GM23248 (cell line): ENCODE results near the gene TRIP4.

Experiments used
- EZH2 ChIP-seq: fragments of 200-600 bp; sonication (generic); IDR thresholded peaks from 2 replicates; pipeline ENCODE4 v1.6.1; 2018; ENCODE audit warnings: antibody characterized with exemption, mild to moderate bottlenecking; ENCODE audit not compliant: insufficient read depth, poor library complexity, severe bottlenecking
- EZH2phosphoT487 ChIP-seq: fragments of 200-600 bp; sonication (generic); IDR thresholded peaks from 2 replicates; pipeline ENCODE4 v1.6.1; 2018; ENCODE audit warnings: antibody characterized with exemption, moderate library complexity, mild to moderate bottlenecking, low read depth; ENCODE audit not compliant: insufficient read depth

DNA sequence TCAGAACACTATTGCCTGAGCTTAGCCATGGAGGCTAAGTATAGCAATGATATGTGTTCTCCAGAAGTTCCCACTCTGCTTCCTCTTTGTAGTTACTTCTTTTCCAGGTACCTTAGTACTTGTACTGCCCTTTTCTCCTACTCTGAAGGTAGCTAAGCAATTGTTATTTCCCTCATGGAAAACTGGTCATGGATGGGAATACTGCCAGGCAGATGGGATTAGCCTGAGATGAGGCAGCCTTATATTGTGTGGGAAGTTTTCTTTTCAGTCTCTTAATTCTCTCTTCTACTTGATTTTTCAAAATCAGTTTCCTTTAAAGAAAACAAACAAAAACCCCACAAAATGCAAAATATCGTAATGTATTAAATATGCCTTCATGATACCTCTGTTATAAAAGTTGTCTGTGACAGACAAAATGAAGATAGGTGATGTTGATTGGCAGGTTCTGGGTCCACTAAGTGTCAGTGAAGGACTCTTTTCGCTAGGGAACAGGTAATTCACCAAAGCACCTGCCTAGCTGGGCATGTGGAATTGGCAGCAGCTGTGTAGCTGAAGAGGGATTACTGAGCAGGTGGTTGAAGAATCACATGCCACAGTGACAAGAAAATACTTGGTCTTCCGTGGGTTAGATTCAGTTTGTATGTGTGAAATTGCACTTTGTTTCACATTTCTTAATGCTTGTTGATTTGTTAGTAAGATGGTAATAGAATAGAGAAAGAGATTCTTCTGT lies 76.8 kb downstream of the TRIP4 start:
- no peak for TF ChIP-seq EZH2
- TF ChIP-seq EZH2phosphoT487 = no peak
